Measurements from ENCODE around the gene ISCU.

Gene ISCU

DNA sequence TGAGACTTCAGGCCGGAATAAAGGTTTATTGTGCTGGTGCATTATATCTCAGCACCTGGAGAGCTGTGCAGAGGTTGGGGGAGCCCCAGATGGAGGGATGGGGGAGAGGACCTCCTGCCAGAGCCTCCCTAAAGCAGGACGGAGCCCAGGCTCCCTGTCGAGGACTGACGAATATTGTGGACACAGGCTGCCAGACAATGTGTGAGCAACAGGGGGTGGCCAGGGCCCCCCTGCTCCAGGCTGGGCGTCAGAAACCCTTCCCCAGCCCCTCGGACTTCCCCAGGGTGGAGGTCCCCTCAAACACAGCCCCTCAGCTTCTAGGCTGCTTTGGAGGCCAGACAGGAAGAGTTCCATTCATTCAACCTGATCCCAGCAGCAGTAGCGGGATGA lies 27.4 kb downstream of the ISCU start:
- TF ChIP-seq, protein P1, sequence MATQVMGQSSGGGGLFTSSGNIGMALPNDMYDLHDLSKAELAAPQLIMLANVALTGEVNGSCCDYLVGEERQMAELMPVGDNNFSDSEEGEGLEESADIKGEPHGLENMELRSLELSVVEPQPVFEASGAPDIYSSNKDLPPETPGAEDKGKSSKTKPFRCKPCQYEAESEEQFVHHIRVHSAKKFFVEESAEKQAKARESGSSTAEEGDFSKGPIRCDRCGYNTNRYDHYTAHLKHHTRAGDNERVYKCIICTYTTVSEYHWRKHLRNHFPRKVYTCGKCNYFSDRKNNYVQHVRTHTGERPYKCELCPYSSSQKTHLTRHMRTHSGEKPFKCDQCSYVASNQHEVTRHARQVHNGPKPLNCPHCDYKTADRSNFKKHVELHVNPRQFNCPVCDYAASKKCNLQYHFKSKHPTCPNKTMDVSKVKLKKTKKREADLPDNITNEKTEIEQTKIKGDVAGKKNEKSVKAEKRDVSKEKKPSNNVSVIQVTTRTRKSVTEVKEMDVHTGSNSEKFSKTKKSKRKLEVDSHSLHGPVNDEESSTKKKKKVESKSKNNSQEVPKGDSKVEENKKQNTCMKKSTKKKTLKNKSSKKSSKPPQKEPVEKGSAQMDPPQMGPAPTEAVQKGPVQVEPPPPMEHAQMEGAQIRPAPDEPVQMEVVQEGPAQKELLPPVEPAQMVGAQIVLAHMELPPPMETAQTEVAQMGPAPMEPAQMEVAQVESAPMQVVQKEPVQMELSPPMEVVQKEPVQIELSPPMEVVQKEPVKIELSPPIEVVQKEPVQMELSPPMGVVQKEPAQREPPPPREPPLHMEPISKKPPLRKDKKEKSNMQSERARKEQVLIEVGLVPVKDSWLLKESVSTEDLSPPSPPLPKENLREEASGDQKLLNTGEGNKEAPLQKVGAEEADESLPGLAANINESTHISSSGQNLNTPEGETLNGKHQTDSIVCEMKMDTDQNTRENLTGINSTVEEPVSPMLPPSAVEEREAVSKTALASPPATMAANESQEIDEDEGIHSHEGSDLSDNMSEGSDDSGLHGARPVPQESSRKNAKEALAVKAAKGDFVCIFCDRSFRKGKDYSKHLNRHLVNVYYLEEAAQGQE (IDR thresholded peaks at IDR 0.05; ENCODE audit: insufficient read depth in 1 of 2, low read depth in 2 of 2, low read length in 2 of 2) = no peak
- TF ChIP-seq SIN3A (IDR thresholded peaks at IDR 0.05; ENCODE audit: borderline replicate concordance, insufficient read depth, low read length) (no peak), POLR2AphosphoS5 (IDR thresholded peaks at IDR 0.05; ENCODE audit: low read depth, low read length) (no peak), FOXP2 (optimal IDR thresholded peaks at IDR 0.05; ENCODE audit: borderline replicate concordance, extremely low read depth, extremely low read length, insufficient read depth) (no peak), TAF1 (IDR thresholded peaks at IDR 0.05; ENCODE audit: borderline replicate concordance, insufficient read depth, low read length) (no peak)

- no peak for TF ChIP-seq FOXP2 (optimal IDR thresholded peaks at IDR 0.05; ENCODE audit: borderline replicate concordance, extremely low read depth, extremely low read length, insufficient read depth)
- no peak for TF ChIP-seq SIN3A (IDR thresholded peaks at IDR 0.05; ENCODE audit: borderline replicate concordance, insufficient read depth, low read length)
- TF ChIP-seq POLR2AphosphoS5 (IDR thresholded peaks at IDR 0.05; ENCODE audit: low read depth, low read length) = no peak
- no peak for TF ChIP-seq TAF1 (IDR thresholded peaks at IDR 0.05; ENCODE audit: borderline replicate concordance, insufficient read depth, low read length)
- TF ChIP-seq, protein P1 (IDR thresholded peaks at IDR 0.05; ENCODE audit: insufficient read depth in 1 of 2, low read depth in 2 of 2, low read length in 2 of 2) = no peak
Measured at GRCh38 chr12:108591267-108591980, 29.0 kb downstream of the ISCU start.

- TF ChIP-seq TAF1 (IDR thresholded peaks at IDR 0.05; ENCODE audit: borderline replicate concordance, insufficient read depth, low read length) (no peak), SIN3A (IDR thresholded peaks at IDR 0.05; ENCODE audit: borderline replicate concordance, insufficient read depth, low read length) (no peak), FOXP2 (optimal IDR thresholded peaks at IDR 0.05; ENCODE audit: borderline replicate concordance, extremely low read depth, extremely low read length, insufficient read depth) (no peak), POLR2AphosphoS5 (IDR thresholded peaks at IDR 0.05; ENCODE audit: low read depth, low read length) (no peak)
- TF ChIP-seq, protein P1 (IDR thresholded peaks at IDR 0.05; ENCODE audit: insufficient read depth in 1 of 2, low read depth in 2 of 2, low read length in 2 of 2) = no peak
Measured at GRCh38 chr12:108592033-108592909, 29.9 kb downstream of the ISCU start.

GRCh38 chr12:108594323-108594903 lies 32.0 kb downstream of the ISCU start:
- TF ChIP-seq, protein P1 (IDR thresholded peaks at IDR 0.05; ENCODE audit: insufficient read depth in 1 of 2, low read depth in 2 of 2, low read length in 2 of 2) = no peak
- TF ChIP-seq TAF1 (IDR thresholded peaks at IDR 0.05; ENCODE audit: borderline replicate concordance, insufficient read depth, low read length) = no peak
- TF ChIP-seq FOXP2 (optimal IDR thresholded peaks at IDR 0.05; ENCODE audit: borderline replicate concordance, extremely low read depth, extremely low read length, insufficient read depth) = no peak
- TF ChIP-seq SIN3A (IDR thresholded peaks at IDR 0.05; ENCODE audit: borderline replicate concordance, insufficient read depth, low read length) = no peak
- no peak for TF ChIP-seq POLR2AphosphoS5 (IDR thresholded peaks at IDR 0.05; ENCODE audit: low read depth, low read length)
